Neuronal stem cell (in vitro differentiated cells): ENCODE results near the gene WSCD2.

ENCODE experiments used
- DNase-seq: peaks from one replicate; pipeline ENCODE4 v3.0.0-alpha.2; 2013; ENCODE audit warnings: low spot score
- H2AFZ ChIP-seq: one replicate; pipeline ENCODE4 v1.6.1; 2013; ENCODE audit warnings: mild to moderate bottlenecking, low read length, inconsistent platforms
- H2AK5ac ChIP-seq: 2 replicates; pipeline ENCODE4 v1.6.1; 2013; ENCODE audit warnings: low read depth, mild to moderate bottlenecking, inconsistent platforms, low read length, moderate library complexity, mixed read lengths
- H2BK120ac ChIP-seq: 2 replicates; pipeline ENCODE4 v1.6.1; 2013; ENCODE audit warnings: low read depth, mild to moderate bottlenecking, inconsistent platforms, low read length, moderate library complexity, mixed read lengths
- H2BK12ac ChIP-seq: one replicate; pipeline ENCODE4 v1.6.1; 2013; ENCODE audit warnings: low read length, inconsistent platforms
- H2BK15ac ChIP-seq: 2 replicates; pipeline ENCODE4 v1.6.1; 2013; ENCODE audit warnings: mild to moderate bottlenecking, low read length, inconsistent platforms, mixed read lengths
- H2BK5ac ChIP-seq: one replicate; pipeline ENCODE4 v1.6.1; 2013; ENCODE audit warnings: inconsistent platforms, mild to moderate bottlenecking, low read length, moderate library complexity
- H3K14ac ChIP-seq: one replicate; pipeline ENCODE4 v1.6.1; 2013; ENCODE audit warnings: low read length, inconsistent platforms
- H3K18ac ChIP-seq: 2 replicates; pipeline ENCODE4 v1.6.1; 2013; ENCODE audit warnings: low read length, inconsistent platforms
- H3K23ac ChIP-seq: 2 replicates; pipeline ENCODE4 v1.6.1; 2013; ENCODE audit warnings: low read depth, mild to moderate bottlenecking, mixed read lengths, low read length, inconsistent platforms; ENCODE audit not compliant: poor library complexity
- H3K27ac ChIP-seq: replicated peaks from 3 replicates; pipeline ENCODE4 v1.5.1; 2013; ENCODE audit warnings: low read length, inconsistent platforms
- H3K27me3 ChIP-seq, 3 experiments: 2 replicates each; pipeline ENCODE4 v1.6.1; 2013; ENCODE audit warnings: low read length in 3 of 3, mild to moderate bottlenecking in 2 of 3, inconsistent platforms in 1 of 3, low read depth in 1 of 3, mixed read lengths in 1 of 3, moderate library complexity in 1 of 3; ENCODE audit not compliant: control insufficient read depth in 3 of 3, insufficient read depth in 3 of 3
- H3K36me3 ChIP-seq, 2 donors: replicated peaks in 1 of 2; 2 replicates each; pipeline ENCODE4 v1.6.1; 2013; ENCODE audit warnings: low read length in 2 of 2; ENCODE audit not compliant: control insufficient read depth in 2 of 2, insufficient read depth in 2 of 2
- H3K4ac ChIP-seq: 2 replicates; pipeline ENCODE4 v1.6.1; 2013; ENCODE audit warnings: inconsistent platforms, mild to moderate bottlenecking, low read length, moderate library complexity
- H3K4me1 ChIP-seq, 2 donors: 1 replicate in 1 of 2; 2 replicates in 1 of 2; pipeline ENCODE4 v1.6.1; 2013; ENCODE audit warnings: low read length in 2 of 2, low read depth in 1 of 2; ENCODE audit not compliant: control insufficient read depth in 2 of 2, insufficient read depth in 1 of 2
- H3K4me2 ChIP-seq: one replicate; pipeline ENCODE4 v1.6.1; 2013; ENCODE audit warnings: mild to moderate bottlenecking, low read length, inconsistent platforms; ENCODE audit not compliant: insufficient read depth, poor library complexity, severe bottlenecking
- H3K4me3 ChIP-seq, 2 donors: 2 replicates each; pipeline ENCODE4 v1.5.1; 2013; ENCODE audit warnings: low read length in 2 of 2, mild to moderate bottlenecking in 2 of 2, inconsistent platforms in 1 of 2, moderate library complexity in 1 of 2
- H3K79me1 ChIP-seq: one replicate; pipeline ENCODE4 v1.6.1; 2013; ENCODE audit warnings: low read depth, mild to moderate bottlenecking, inconsistent platforms, low read length, moderate library complexity
- H3K9ac ChIP-seq: one replicate; pipeline ENCODE4 v1.6.1; 2013; ENCODE audit warnings: mild to moderate bottlenecking, low read depth, low read length, inconsistent platforms; ENCODE audit not compliant: poor library complexity
- H3K9me3 ChIP-seq, 2 donors: replicated peaks in 1 of 2; 2 replicates each; pipeline versions ENCODE3 to v1.6.1; 2013; ENCODE audit warnings: low read length in 2 of 2, mild to moderate bottlenecking in 2 of 2, inconsistent platforms in 1 of 2, low read depth in 1 of 2, mixed read lengths in 1 of 2, moderate library complexity in 1 of 2; ENCODE audit not compliant: control insufficient read depth in 2 of 2, insufficient read depth in 1 of 2
- H4K8ac ChIP-seq: one replicate; pipeline ENCODE4 v1.6.1; 2013; ENCODE audit warnings: low read depth, mild to moderate bottlenecking, inconsistent platforms, low read length, moderate library complexity
- H4K91ac ChIP-seq: one replicate; pipeline ENCODE4 v1.6.1; 2013; ENCODE audit warnings: low read length, low read depth, mild to moderate bottlenecking, inconsistent platforms; ENCODE audit not compliant: poor library complexity
- WGBS, 2 donors: extraction: QIAGEN DNeasy Blood & Tissue Kit; methylation state at CpG; one replicate each; pipeline ENCODE4 v1.1.7; 2013; ENCODE audit warnings: missing lambda C conversion rate in 2 of 2, mixed read lengths in 1 of 2; ENCODE audit not compliant: insufficient read length in 2 of 2, insufficient replicate concordance in 1 of 2; ENCODE audit errors: extremely low coverage in 2 of 2; 5-methylcytosine and 5-hydroxymethylcytosine counted together

Gene WSCD2

DNA sequence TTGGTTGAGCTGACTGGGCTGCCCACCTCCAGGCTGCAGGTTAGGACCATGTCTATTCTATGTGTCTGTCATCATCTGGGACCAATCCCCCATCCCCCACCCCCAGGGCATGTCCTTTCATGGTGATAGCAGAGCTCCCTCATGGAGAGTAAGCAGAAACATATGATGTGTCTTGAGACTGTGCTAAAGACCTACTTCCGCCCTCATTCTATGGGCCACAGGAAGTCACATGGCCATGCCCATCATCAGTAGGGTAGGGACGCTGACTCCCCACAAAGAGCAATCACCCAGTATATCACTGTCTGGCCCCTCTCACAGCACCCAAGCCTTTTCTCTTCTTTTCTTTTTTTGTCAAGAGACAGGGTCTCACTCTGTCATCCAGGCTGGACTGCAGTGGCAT is 110.3 kb downstream of the WSCD2 start:
- Histone ChIP-seq H3K4me3 (no peak overlapping the region), H3K27ac (no peak overlapping the region), H2AK5ac (no peak overlapping the region), H2AFZ (no peak overlapping the region), H2BK12ac (no peak overlapping the region), H3K23ac (no peak overlapping the region), H3K27me3 (peaks cover 0 to 4% (median 0%) of the 10 kb centered on the region in 3 experiments), H3K9me3 (no peaks in the 10 kb centered on the region), H3K14ac (no peak overlapping the region), H3K9ac (no peak overlapping the region), H4K8ac (no peak overlapping the region), H3K36me3 (no peaks in the 10 kb centered on the region), H3K4ac (no peak overlapping the region), H3K18ac (no peak overlapping the region), H3K79me1 (no peaks in the 10 kb centered on the region), H3K4me2 (no peak overlapping the region), H3K4me1 (peaks cover 7 to 22% of the 10 kb centered on the region in 2 donors), H2BK120ac (no peak overlapping the region), H2BK15ac (no peak overlapping the region), H2BK5ac (no peak overlapping the region), H4K91ac (no peak overlapping the region)
- no CpG with 5 or more reads among the region's 2 CpGs for WGBS, 2 donors
- DNase-seq = no peak

DNA sequence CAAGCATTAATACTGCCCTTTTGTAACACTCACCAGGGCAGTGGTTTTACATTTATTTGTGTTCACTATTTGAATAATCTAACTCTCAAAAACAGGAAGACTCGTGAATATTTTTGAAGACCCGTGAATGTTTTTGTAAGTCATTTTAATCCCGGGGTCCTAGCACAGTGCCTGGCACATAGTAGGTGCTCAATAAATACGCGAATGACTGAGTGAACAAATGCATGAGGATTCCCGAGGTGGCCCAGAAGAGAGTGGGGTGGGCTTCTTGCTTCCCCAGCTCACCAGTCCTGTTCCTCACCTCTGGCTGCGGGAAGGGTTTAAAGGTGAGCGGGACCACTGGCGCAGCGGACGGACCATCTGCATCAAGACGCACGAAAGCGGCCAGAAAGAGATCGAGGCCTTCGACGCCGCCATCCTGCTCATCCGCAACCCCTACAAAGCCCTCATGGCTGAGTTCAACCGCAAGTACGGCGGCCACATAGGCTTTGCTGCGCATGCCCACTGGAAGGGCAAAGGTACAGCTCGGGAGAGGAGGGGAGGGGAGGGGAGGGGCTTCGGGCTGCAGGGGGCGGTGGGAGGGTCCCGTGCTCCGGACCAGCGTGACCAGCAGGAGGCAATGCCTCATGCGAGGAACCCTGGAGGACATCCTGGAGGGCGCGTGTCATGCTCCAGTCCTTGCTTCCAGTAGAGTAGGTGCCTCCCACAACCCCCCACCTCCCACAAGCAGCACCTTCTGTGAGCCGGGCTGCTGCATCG is 111.1 kb downstream of the WSCD2 start:
- H2BK12ac ChIP-seq = no peak overlapping the region
- no peak for DNase-seq
- H3K9ac ChIP-seq = peak overlapping the region; percentile 12
- H3K27ac ChIP-seq = no peak overlapping the region
- no peak overlapping the region for H3K4ac ChIP-seq
- H3K18ac ChIP-seq = no peak overlapping the region
- no peaks in the 10 kb centered on the region for H3K9me3 ChIP-seq
- H2AK5ac ChIP-seq = peak overlapping the region; percentile 57
- H2BK5ac ChIP-seq = no peak overlapping the region
- H3K4me3 ChIP-seq = no peak overlapping the region
- no peak overlapping the region for H3K4me2 ChIP-seq
- H3K27me3 ChIP-seq = peaks cover 0 to 4% (median 0%) of the 10 kb centered on the region in 3 experiments
- H2AFZ ChIP-seq = no peak overlapping the region
- no peak overlapping the region for H3K14ac ChIP-seq
- H2BK120ac ChIP-seq = no peak overlapping the region
- peaks cover 7 to 16% of the 10 kb centered on the region in 2 donors for H3K4me1 ChIP-seq
- no peaks in the 10 kb centered on the region for H3K79me1 ChIP-seq
- H3K36me3 ChIP-seq = no peaks in the 10 kb centered on the region
- H3K23ac ChIP-seq = no peak overlapping the region
- H4K91ac ChIP-seq = no peak overlapping the region
- no CpG with 5 or more reads among the region's 34 CpGs for WGBS, 2 donors
- no peak overlapping the region for H2BK15ac ChIP-seq
- no peak overlapping the region for H4K8ac ChIP-seq

DNA sequence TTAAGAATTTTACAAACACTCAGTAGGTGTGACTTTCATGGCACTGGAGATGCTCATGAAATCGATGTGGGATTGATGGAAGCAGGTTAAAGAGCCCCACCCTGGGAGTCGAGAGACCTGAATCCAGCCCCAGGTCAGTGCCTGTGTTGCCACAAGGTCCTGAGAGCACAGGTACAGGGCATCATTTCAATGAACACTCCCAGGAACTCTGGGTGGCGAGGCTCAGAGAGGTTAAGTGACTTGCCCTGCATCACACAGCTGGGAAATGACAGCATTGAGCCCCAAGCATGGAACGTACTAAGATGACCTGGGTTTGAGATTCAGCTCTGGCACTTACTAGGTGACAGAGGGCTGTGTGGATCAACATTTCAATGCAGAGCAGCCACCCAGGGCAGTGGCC is 111.8 kb downstream of the WSCD2 start:
- no peak overlapping the region for H2BK120ac ChIP-seq

DNA sequence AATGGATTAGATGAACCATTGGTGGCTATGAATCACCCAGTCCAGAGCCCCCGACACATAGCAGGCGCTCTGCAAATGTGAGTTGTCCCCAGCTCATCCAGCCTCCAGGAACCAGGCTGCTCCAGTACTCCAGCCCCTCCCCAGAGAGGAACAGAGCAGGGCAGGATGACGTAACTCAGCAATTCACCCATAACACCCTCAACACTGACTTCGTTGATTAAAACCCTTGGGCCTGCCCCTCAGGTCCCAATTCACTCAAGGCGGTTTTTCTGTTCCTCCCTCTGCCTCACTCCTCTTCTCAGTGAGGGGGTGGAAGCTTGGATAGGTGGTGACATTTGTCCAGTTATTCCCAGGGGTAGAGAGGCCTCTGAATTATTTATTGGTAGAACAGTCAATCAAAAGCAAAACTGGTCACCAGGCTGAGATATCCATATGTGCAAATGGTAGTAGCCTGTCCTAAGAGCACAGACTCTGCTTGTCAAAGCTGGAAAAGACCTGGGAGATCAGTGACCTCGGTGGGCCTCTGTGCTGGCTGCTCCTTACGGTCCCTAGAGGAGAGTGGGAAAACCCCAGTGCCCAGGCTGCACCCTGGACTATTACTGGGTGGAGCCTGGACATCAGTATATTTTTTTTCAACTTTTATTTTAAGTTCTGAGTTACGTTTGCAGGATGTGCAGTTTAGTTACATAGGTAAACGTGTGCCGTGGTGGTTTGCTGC is 113.1 kb downstream of the WSCD2 start:
- no peak overlapping the region for H3K4me2 ChIP-seq
- no CpG with 5 or more reads among the region's 10 CpGs for WGBS, 2 donors
- H2AK5ac ChIP-seq = no peak overlapping the region
- no peak overlapping the region for H3K18ac ChIP-seq
- no peak overlapping the region for H2BK12ac ChIP-seq
- no peak overlapping the region for H3K14ac ChIP-seq
- H3K27ac ChIP-seq = no peak overlapping the region
- no peak overlapping the region for H2BK5ac ChIP-seq
- no peak overlapping the region for H2BK120ac ChIP-seq
- no peak overlapping the region for H3K4ac ChIP-seq
- H3K4me3 ChIP-seq = no peak overlapping the region
- H2AFZ ChIP-seq = no peak overlapping the region
- H4K8ac ChIP-seq = no peak overlapping the region
- H4K91ac ChIP-seq = no peak overlapping the region
- H3K79me1 ChIP-seq = no peaks in the 10 kb centered on the region
- no peak overlapping the region for H2BK15ac ChIP-seq
- no peak overlapping the region for H3K23ac ChIP-seq
- no peaks in the 10 kb centered on the region for H3K36me3 ChIP-seq
- no peaks in the 10 kb centered on the region for H3K9me3 ChIP-seq
- no peak overlapping the region for H3K9ac ChIP-seq
- peaks cover 0 to 3% of the 10 kb centered on the region in 2 donors for H3K4me1 ChIP-seq
- no peaks in the 10 kb centered on the region for H3K27me3 ChIP-seq
- DNase-seq = no peak

More for the DNA sequence above, 111.8 kb downstream of the WSCD2 start:
- no peak overlapping the region for H2BK12ac ChIP-seq
- H3K4me3 ChIP-seq = no peak overlapping the region
- no peak overlapping the region for H3K4ac ChIP-seq
- H3K4me1 ChIP-seq = peaks cover 2 to 9% of the 10 kb centered on the region in 2 donors
- no peaks in the 10 kb centered on the region for H3K79me1 ChIP-seq
- peak overlapping the region; percentile 18 for H2AK5ac ChIP-seq
- H2BK5ac ChIP-seq = no peak overlapping the region
- H3K9me3 ChIP-seq = no peaks in the 10 kb centered on the region
- H4K91ac ChIP-seq = no peak overlapping the region
- H3K4me2 ChIP-seq = no peak overlapping the region
- no peak overlapping the region for H3K14ac ChIP-seq
- no peaks in the 10 kb centered on the region for H3K36me3 ChIP-seq
- H3K27me3 ChIP-seq = peaks cover 0 to 2% (median 0%) of the 10 kb centered on the region in 3 experiments
- H4K8ac ChIP-seq = no peak overlapping the region
- H3K27ac ChIP-seq = no peak overlapping the region
- no peak overlapping the region for H2AFZ ChIP-seq
- DNase-seq = no peak
- H3K23ac ChIP-seq = no peak overlapping the region
- H3K18ac ChIP-seq = no peak overlapping the region
- no CpG with 5 or more reads among the region's 4 CpGs for WGBS, 2 donors
- no peak overlapping the region for H3K9ac ChIP-seq
- H2BK15ac ChIP-seq = no peak overlapping the region
